ENCODE data around the gene MRAS.

The MRAS gene

DNA sequence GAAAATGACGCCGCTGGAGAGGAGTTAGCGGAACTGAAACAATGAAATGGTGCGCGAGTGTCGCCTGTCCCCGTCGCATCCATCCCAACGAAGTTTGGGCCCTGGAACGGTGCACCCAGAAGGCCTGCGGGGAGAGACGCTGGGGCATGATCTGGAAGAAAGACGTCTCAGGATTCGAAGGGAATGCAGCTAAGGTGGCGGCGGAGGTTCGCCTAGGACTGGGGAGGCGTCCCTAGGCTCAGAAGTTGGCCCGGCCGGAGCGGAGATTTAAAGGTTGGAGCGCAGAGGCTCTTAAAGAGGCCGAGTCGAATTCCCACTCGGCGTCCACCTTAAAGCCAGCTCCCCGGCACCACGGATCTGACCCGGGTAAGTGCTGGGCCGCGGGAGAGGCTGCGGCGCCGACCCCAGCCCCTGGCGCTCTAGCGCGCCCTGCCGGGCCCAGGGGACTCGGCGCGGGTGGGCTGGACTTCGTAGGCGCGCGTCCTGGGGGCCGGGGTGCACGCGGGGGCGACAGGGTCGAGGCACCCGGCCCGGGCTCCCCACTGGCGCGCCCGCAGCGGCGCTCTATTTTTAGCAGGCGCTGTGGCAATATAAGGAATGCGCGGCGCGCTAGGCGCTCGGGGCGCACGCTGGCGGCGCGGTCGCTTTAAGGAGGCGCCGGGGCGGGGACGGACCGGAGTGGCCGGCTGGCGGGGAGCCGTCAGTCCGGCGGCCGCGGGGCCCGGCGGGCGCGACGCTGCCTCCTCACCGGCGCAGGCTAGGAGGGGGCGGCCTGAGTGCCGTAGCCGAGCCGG lies at the start of gene MRAS:
MRAS (plus strand) TSS at position 620 of the 794 bp plus-strand sequence. CDS start 24,305 bp downstream, outside the sequence.
- peak within 1 kb of the TSS; percentile 96 for H2AFZ ChIP-seq
- H3K36me3 ChIP-seq (ENCODE audit: control insufficient read depth, insufficient read depth, low read length) = no peaks in the 10 kb centered on the region
- H3K4me3 ChIP-seq (ENCODE audit: low read depth, low read length) = peak within 1 kb of the TSS; percentile 58
- no peaks in the 10 kb centered on the region for H3K27me3 ChIP-seq (ENCODE audit: control insufficient read depth, insufficient read depth, low read length)
- peak within 1 kb of the TSS; percentile 76 for H3K27ac ChIP-seq
- no peaks in the 10 kb centered on the region for H3K4me1 ChIP-seq
- no peaks in the 10 kb centered on the region for H3K9me3 ChIP-seq (ENCODE audit: control insufficient read depth, low read length)
- peak within 1 kb of the TSS; percentile 73 for H3K9ac ChIP-seq
- TF ChIP-seq, protein P1, sequence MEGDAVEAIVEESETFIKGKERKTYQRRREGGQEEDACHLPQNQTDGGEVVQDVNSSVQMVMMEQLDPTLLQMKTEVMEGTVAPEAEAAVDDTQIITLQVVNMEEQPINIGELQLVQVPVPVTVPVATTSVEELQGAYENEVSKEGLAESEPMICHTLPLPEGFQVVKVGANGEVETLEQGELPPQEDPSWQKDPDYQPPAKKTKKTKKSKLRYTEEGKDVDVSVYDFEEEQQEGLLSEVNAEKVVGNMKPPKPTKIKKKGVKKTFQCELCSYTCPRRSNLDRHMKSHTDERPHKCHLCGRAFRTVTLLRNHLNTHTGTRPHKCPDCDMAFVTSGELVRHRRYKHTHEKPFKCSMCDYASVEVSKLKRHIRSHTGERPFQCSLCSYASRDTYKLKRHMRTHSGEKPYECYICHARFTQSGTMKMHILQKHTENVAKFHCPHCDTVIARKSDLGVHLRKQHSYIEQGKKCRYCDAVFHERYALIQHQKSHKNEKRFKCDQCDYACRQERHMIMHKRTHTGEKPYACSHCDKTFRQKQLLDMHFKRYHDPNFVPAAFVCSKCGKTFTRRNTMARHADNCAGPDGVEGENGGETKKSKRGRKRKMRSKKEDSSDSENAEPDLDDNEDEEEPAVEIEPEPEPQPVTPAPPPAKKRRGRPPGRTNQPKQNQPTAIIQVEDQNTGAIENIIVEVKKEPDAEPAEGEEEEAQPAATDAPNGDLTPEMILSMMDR (IDR thresholded peaks at IDR 0.05) = peak; percentile 66
- H3K4me2 ChIP-seq (ENCODE audit: low read length) = peak within 1 kb of the TSS; percentile 68
- H3K79me2 ChIP-seq = no peaks in the 10 kb centered on the region

DNA sequence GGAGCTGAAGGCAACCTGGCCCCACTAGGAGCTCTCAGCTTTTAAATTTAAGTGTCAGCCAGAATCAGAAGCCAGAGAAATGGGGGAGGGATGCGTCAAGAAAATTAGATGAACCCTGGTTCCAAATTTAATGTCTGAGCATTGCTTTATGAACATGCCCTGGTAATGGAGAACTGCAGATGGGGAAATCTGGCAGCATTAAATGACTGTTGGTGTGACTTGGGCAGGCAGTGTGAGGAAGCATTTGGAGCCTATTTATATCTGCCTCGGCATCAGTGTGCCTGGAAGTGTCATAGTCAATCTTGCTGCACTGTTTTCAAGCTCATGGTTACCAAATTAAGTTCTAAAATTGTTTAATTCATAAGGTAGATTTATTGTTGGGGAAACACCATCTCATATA lies 47.7 kb upstream of the MRAS start:
- Histone ChIP-seq H3K27ac (no peak overlapping the region), H3K4me3 (ENCODE audit: low read depth, low read length) (no peak overlapping the region), H2AFZ (no peak overlapping the region), H3K9me3 (ENCODE audit: control insufficient read depth, low read length) (no peaks in the 10 kb centered on the region), H3K27me3 (ENCODE audit: control insufficient read depth, insufficient read depth, low read length) (no peaks in the 10 kb centered on the region), H3K36me3 (ENCODE audit: control insufficient read depth, insufficient read depth, low read length) (no peaks in the 10 kb centered on the region), H3K79me2 (no peaks in the 10 kb centered on the region), H3K4me2 (ENCODE audit: low read length) (no peak overlapping the region), H3K9ac (no peak overlapping the region), H3K4me1 (no peaks in the 10 kb centered on the region)
- TF ChIP-seq, protein P1 (IDR thresholded peaks at IDR 0.05) = no peak

DNA sequence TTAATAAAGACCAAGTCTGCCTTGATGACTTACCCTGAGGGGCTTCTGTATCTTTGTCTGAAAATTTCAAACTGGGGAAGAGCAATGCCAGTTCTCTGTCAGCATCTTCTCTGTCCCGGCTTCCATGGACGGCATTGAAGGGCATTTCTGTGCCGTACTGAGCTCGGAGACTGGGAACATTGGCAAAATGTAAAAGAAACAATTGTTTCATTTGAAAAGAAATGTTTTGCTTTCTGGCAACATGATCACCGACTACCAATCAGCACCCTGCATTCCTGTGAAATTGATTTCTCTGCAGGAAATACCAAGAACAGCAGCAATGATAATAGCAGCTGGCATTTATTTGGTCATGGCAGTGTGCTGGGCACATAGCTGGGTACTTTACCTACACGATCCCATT lies 44.9 kb upstream of the MRAS start:
- H2AFZ ChIP-seq = no peak overlapping the region
- TF ChIP-seq, protein P1 (IDR thresholded peaks at IDR 0.05) = no peak
- no peak overlapping the region for H3K9ac ChIP-seq
- no peaks in the 10 kb centered on the region for H3K9me3 ChIP-seq (ENCODE audit: control insufficient read depth, low read length)
- no peaks in the 10 kb centered on the region for H3K27me3 ChIP-seq (ENCODE audit: control insufficient read depth, insufficient read depth, low read length)
- H3K4me3 ChIP-seq (ENCODE audit: low read depth, low read length) = no peak overlapping the region
- no peak overlapping the region for H3K27ac ChIP-seq
- H3K79me2 ChIP-seq = no peaks in the 10 kb centered on the region
- H3K4me1 ChIP-seq = no peaks in the 10 kb centered on the region
- no peaks in the 10 kb centered on the region for H3K36me3 ChIP-seq (ENCODE audit: control insufficient read depth, insufficient read depth, low read length)
- H3K4me2 ChIP-seq (ENCODE audit: low read length) = no peak overlapping the region

DNA sequence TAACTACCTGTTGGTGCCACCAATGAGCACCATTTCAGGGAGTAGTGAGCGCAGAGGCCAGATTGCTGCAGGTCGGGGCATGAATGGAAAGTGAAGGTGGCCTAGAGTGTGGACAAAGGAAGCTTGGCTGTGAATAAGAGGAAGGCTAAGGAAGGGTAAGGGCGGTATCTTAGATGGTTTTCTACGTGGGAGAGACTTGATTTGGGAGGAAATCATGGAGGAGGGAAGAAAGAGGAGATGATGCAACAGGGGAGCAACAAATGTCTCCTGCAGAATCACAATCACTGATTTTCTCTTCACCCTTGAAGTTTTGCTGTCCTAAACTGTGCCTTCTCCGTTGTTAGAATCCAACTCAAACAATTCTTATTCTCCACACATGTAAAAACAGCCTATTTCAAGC lies 40.5 kb upstream of the MRAS start:
- Histone ChIP-seq H2AFZ (no peak overlapping the region), H3K27me3 (ENCODE audit: control insufficient read depth, insufficient read depth, low read length) (no peaks in the 10 kb centered on the region), H3K9me3 (ENCODE audit: control insufficient read depth, low read length) (no peaks in the 10 kb centered on the region), H3K4me1 (no peaks in the 10 kb centered on the region), H3K36me3 (ENCODE audit: control insufficient read depth, insufficient read depth, low read length) (no peaks in the 10 kb centered on the region), H3K79me2 (no peaks in the 10 kb centered on the region), H3K4me2 (ENCODE audit: low read length) (no peak overlapping the region), H3K9ac (no peak overlapping the region), H3K4me3 (ENCODE audit: low read depth, low read length) (no peak overlapping the region), H3K27ac (no peak overlapping the region)
- TF ChIP-seq, protein P1 (IDR thresholded peaks at IDR 0.05) = no peak

DNA sequence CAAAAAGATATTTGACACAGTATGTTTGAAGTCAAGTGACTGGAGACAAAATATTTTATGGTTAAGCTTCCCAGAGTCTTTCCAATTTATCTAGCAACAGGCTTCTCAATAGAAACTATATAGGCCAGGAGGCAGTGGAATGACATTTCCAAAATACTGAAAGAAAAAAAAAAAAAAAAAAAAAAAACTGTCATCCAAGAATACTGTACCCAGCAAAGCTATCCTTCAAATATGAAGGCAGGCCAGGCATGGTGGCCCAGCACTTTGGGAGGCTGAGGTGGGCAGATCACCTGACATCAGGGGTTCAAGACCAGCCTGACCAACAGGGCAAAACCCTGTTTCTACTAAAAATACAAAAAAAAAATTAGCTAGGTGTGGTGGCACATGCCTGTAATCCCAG lies 39.6 kb upstream of the MRAS start:
- no peaks in the 10 kb centered on the region for H3K4me1 ChIP-seq

More for the DNA sequence above, 39.6 kb upstream of the MRAS start:
- H3K27me3 ChIP-seq (ENCODE audit: control insufficient read depth, insufficient read depth, low read length) = no peaks in the 10 kb centered on the region
- H3K36me3 ChIP-seq (ENCODE audit: control insufficient read depth, insufficient read depth, low read length) = no peaks in the 10 kb centered on the region
- no peak overlapping the region for H3K9ac ChIP-seq
- TF ChIP-seq, protein P1 (IDR thresholded peaks at IDR 0.05) = no peak
- no peaks in the 10 kb centered on the region for H3K79me2 ChIP-seq
- H3K4me3 ChIP-seq (ENCODE audit: low read depth, low read length) = no peak overlapping the region
- no peak overlapping the region for H3K4me2 ChIP-seq (ENCODE audit: low read length)
- H3K9me3 ChIP-seq (ENCODE audit: control insufficient read depth, low read length) = no peaks in the 10 kb centered on the region
- no peak overlapping the region for H2AFZ ChIP-seq
- no peak overlapping the region for H3K27ac ChIP-seq

All from parathyroid adenoma (tissue), 2 donors.